LHCN-M2 (cell line): ENCODE data around the gene PHLDB1. TPM values are rescaled to one million over a fixed set of nuclear protein-coding genes. Genes with fewer than 3 reads are reported as not detected.
"Not testable (repeated sequence)": the region's sequence is repeated elsewhere in the genome, so short reads cannot be mapped to it uniquely, and the experiment has no call there.

Experiments
- DNase-seq: peaks from one replicate; pipeline ENCODE4 v3.0.0-alpha.2; 2012; ENCODE audit warnings: low read depth
- total RNA-seq: library from RNA; depleted of rRNA; stranded (reverse); fragments of >200 nt; gene quantifications from 2 replicates; pipeline ENCODE4 v1.2.3, GENCODE V29; 2014

PHLDB1 gene
- total RNA-seq, 1 experiment from 2014 or later: 79.0 TPM

DNA sequence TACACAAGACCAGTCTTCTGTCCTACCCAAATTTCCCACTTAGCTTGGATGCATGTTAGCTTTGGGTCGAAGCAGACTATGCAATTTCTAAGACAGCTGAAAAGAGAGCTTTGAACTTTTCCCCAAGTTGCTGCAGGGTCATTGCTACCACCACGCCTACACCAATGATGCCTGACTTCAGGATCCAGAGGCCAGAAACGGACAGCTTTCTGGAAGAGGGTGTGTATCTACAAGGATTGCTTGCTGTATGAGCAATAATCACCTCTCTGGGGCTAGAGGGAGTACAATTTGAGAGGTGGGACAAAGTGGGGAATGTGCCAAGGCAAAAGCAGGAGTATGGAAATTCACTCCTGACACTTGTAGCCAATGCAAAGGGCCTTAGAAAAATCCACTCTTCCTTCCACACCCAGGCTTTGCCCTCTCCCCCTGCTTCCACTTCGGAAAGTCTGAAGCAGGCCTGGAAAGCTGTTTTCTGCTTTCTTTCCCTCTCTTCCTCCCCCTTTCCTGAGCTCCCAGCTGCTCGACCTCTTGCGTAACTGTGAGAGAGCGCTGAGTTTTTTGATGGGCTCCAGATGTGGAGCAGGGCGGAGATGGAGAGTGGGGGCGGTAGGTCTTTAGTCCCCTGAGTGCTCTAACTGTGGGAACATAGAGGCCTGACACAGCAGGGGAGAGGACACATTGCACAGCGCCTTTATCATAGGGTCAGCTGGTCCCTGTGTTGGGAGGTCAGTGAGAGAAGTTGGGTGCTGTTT, 2.1 kb upstream of the PHLDB1 start:
- peak; percentile 89 for DNase-seq

DNA sequence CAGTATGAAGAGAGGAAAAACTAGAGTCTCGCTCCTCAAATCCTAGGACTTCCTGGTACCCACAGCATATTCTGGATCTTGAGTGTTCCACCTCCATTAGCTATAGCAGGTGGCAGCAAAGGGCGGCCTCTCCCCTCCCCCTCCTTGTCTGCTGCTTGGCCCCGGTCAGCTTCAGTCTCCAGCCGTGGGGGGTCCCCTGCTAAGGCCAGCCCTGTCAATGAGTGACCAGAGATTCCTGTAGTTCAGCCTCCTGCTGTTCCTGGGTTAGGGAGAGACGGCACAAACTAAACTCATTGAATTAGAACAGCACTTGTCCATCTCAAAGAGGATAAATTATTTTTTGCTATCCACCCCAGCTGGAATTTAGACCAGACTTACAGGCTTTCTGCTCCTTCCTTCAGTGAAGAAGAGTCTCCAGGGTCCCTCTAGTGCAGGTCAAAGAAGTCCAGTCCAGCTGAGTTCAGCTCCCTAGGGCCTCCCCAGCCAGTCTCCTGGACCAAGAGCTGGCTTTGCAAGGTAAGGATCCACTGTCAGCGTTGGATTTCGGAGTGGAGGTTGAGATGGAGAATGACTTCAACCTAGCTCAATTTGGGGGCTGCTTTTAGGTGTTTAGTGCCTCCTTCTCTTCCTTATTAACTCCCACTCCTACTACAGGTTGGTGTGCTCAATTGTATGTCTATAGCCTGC, 1.1 kb upstream of the PHLDB1 start:
- DNase-seq: no peak

DNA sequence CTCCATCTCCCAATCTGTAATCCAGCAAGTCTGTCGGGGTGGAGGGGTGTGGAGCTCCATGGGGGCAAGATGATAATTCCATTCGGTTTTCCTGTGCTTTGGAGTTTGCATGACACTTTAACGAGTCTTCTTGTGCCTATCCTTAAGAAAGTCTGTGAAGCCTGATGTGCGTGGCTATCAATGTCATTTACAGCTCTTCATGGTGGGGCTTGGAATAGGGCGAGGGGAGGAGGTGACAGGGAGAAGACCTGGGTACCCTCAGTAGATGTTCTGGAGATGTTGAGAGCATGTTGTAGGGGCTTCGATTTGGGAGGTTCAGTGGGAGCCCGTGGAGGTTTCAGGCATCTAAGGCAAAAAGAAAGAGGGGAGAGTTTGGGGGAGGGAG, 579 bp upstream of the PHLDB1 start:
- DNase-seq: no peak

- peak; percentile 70 for DNase-seq
Measured at GRCh38 chr11:118608360-118609227, 1.2 kb downstream of the PHLDB1 start.

DNA sequence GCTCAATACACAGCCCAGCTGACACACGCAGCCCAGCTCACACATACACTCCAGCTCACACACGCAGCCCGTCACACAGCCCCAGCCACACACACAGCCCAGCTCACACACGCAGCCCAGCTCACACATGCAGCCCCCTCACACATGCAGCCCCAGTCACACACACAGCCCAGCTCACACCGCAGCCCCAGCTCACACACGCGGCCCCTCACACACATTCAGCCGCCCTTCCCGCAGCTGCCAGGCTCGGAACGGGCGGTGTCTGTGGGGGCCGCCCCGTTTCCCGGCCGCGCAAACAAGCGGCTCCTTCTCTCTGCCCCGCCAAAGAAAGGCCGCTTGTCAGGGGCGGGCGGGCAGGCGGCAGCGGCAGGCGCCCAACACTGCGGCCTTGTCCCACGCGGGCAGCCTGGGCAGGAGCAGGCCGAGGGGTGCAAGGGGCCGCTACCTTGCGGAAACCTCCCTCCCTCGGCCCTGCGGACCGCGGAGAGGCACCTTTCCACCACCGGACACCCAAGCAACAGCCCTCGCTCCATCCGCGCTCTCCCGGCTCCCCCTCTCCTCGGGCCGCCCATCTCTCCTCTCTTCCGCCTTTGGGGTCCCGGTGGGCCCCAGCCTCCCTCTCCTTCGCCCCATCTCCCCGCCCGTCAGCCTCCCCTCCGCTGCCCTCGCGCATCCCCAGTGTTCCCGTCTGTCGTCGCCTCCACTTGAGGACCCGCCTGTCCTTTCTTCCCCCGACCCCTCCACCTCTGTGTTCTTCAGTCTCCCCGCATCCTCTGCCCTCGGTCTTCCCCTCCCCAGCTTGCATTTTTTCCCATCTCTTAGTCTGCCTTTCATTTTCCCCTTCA, 2.2 kb downstream of the PHLDB1 start:
- no peak for DNase-seq

DNA sequence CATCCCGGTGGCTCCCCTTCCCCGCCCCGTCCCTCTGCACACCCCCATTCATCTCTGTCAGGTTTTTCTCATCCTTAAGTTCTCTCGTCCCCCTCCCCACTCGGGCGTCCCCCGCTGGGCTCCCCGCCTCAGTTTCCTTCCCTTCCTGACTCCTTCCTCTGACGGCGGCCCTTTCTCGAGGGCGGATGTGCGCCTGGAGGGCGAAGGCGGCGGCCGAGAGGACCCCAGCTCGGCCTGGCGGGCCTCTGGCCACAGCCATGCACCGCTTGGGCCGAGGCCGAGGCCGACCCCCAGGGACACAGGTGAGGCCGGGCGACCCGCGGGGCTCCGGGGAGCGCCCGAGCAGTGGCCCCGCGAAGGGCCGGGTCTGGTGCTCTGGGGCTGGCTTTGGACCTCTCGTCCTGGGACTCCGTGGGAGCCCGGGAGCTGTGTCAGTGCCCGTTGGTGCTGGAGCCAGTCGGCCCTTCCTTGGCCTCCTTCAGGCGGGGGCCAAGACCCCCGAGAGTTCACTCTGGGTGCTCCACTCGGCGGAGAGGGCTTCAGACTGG, 2.9 kb downstream of the PHLDB1 start:
- no peak for DNase-seq

DNA sequence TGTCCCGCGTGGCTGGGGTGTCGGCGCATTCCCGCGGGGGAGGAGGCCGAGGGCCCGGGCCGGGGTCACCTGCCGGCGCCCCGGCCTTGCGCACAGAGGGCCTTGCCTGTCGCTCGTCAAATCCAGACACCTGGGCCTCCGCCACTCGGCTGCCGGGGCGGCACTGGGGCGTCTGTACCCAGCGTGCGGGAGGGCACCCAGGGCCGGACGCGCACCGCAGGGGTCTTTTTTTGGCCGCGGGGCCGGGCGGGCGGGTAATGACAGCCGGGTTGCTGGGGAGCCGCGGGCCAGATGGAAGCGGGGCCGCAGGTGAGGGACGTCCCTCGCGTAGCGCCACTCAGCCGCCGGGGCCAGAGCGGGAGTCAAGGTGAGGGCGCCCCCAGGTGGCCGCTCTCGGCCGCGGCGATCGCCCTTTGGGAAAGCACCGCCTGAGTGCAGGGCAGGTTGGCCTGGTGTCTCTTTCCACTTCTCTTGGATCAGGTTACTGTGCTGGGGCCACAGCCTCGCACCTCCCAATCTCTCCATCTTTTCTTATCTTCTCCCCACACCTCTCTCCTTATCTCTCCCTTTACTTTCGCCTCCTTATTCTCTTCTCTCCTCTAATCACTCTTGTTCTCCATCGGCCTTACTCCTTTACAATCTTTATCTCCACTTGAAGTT, 3.5 kb downstream of the PHLDB1 start:
- no peak for DNase-seq

GRCh38 chr11:118611433-118611795, 4.0 kb downstream of the PHLDB1 start:
- DNase-seq: not testable (repeated sequence)

GRCh38 chr11:118612378-118612777, 5.0 kb downstream of the PHLDB1 start:
- no peak for DNase-seq

DNA sequence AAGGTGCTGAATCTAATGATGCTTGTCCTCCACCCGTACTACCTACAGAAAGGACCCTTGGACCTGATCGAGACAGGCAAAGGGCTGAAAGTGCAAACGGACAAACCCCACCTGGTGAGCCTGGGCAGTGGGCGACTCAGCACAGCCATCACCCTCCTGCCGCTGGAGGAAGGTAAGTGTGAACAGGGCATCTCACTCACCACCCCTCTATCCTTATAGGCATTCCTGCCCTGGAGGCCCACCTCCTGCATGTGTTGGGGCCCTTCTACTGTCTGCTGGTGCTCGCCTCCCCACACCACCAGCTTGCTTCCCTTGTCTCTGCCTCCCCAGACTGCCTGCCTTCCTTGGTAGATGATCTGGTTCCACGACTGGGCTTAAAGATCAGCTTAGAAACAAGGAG, 7.1 kb downstream of the PHLDB1 start:
- no peak for DNase-seq

DNA sequence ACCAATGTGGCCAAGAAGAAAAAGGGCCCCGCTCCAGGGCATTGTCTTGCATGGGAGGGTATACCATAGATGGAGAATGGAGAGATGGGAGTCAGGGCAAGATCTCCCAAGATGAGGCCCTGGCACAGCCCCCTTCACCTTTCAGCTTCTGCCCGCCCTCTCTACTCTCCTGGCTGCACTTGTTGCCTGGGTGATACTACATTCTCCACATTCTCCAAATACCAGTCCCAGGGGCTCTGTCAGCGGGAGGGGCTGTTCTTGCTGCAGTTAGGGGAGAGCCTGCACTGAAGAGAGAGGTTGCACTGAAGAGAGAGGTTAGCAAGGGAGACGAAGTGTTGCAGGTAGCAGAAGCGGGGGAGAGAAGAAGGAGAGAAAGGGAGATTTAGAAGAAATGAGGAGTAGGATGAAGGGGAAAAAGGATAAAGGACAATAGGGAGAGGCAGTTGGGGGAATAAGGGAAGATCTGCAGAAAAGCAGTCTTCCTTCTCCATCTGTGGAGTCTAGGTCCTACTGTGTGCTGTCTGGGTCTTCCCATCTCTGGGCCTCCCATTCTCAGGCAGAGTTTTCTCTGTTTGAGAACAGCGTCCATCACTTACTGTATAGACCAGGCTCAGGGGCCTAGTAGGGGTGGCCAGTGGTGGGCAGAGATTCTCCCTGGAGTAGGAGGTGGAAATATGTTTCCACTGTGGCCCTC, 8.0 kb downstream of the PHLDB1 start:
- DNase-seq: no peak

GRCh38 chr11:118615976-118616371, 8.6 kb downstream of the PHLDB1 start:
- DNase-seq: no peak

DNA sequence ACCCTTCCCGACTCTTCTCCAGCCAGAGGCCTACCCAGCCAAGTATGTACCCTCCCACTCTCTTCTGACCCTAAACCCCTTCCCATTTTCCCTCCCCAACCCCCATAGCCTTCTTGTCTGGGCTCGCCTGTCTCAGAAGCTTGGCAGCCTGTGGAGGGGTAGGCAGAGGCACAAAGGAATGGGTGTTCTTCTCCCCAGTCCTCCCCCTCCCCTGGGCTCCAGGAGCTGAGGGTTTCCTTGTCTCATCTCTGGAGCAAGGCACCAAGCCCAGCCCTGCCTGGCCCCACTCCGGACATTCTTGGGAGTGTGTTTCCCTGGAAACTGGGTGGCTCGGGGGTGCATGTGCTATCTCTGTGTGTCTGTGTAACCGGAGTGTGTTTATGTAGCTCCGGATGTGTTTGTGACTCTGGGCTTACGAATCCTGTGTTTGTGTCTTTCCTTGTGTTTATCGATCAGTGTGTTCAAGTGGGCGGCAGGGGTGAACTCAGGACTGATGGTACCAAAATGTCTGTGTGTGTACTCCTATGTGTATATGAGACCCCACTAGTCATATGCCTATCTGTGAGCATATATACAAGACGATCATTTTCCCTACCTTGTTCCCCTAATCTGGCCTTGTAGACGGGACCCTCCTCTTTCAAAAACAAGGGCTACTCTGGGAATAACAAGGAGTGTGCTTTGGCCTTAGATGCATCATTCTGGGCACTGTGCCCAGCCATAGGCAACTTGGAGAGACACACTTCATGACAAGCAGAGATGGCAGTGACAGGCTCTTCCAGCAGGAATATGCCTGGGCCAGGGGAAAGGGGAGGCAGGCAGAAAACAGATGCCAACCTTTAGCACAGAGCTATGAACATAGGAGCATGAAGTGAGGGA, 10.9 kb downstream of the PHLDB1 start:
- DNase-seq: peak; percentile 75

- DNase-seq: peak; percentile 82
Measured at GRCh38 chr11:118618991-118619375, 11.6 kb downstream of the PHLDB1 start.

DNA sequence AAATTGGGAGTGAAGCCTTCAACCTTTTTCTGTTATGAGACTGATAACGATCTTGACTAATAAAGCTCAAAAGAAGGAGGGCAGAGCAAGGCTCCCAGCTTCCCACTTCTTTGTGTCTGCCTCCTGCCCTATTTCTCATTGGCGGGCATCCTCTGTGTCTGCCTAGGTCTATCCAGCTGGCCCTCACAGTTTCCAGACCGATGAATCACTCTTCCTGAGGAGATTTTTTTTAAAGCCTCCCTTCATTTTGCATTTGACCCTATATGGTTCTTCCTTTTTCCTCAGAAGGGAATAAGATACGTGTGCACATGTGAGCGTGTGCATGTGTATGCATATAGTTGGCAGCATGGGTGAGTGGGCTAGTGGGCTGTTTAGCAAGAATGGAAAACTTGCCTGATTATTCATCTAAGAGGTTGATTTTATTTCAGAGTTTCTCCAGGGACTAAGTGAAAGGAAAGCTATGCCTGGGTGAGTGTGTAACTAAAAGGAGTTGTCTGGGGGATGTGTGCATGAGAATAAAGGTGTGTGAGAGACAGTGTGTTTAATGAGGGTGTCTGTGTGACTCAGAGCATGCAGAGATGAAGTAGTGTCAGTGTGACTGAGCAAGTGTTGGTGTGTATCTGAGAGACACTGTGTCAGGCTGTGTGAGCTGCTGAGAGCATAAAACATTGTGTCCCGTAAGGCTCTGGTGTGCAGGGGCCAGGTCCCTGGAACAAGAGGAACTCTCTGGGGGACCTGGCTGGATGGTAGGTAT, 12.2 kb downstream of the PHLDB1 start:
- peak; percentile 95 for DNase-seq

GRCh38 chr11:118620529-118621070, 13.2 kb downstream of the PHLDB1 start:
- no peak for DNase-seq

- peak; percentile 85 for DNase-seq
Measured at GRCh38 chr11:118621071-118621783, 13.8 kb downstream of the PHLDB1 start.
